Stimulated activated CD8-positive, alpha-beta memory T cell treated with anti-CD3 and anti-CD28 coated beads, Interleukin-4, amount 100 ng/mL, for 48 hours (primary cell): ENCODE measurements around the gene PKP1.

ENCODE experiments used
- DNase-seq: peaks from one replicate; pipeline ENCODE4 v3.0.0-alpha.2; 2020

PKP1 gene

DNA sequence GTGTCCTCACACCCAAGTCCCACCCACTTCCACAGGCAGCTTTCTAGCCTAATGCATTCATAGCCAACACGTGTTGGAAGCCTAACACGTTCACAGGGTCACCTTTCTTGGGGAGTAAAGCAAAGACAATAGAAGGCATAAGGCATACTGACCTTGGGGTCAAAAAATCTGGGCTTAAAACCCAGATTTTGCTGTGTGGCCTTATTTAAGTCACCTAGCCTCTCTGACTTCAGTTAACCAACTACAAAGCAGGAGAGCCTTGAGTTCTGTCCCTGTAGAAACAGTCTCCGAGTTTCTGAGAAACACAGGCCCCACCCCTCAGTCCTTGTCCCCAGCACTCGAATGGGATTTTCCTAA lies 92.8 kb downstream of the PKP1 start:
- DNase-seq: no peak

GRCh38 chr1:201376464-201377374 lies 93.4 kb downstream of the PKP1 start:
- DNase-seq: peak; percentile 49

- no peak for DNase-seq
These were observed 94.3 kb downstream of the PKP1 start, which contains the start of gene TNNT2 for GRCh38 chr1:201377611-201378092. Gene TNNT2 (minus strand): TSS chr1:201377680. CDS start chr1:201373254, 4,426 bp downstream.

DNA sequence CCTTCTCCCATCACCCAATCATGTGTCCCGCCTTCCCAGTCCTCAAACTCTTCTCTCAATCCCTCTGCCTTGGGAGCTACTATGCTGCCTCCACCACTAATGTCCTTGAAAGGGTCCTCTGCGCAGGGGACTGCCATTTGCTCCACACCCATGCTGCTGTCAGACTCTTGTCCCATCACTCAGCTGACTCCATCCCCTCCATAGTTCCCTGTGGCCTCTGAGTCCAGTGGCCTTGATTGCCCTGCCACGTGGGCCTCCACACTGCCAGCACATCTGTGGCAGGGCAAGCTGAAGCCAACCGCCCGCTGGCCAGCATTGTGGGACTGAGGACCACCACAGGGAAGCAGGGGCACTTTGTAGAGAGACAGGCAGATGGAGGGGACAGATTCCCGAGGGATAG lies 95.5 kb downstream of the PKP1 start:
- no peak for DNase-seq

DNA sequence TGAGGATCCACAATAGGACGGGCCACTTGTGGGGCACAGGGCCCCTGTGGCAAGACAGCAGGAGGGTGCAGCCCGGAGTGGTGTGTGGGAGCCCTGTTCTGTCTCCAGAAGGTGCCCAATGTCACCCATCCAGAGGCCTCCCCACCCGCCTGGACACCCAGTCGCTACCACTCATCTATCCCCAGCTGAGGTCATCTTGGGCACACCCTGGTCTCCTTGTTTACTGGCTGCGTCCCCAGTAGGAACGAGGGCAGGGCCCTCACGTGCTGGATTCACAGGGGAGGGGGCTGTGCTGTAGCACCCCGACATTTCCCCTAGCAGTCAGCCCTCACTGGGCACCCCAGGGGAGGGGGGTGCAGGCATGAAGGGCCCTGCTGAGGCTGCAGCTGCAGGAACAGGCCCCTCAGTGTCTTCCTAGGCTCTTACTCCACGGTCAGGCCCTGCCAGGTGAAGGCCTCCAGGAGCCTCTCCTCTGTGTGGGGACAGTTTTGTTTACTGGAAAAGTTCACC lies 96.5 kb downstream of the PKP1 start:
- no peak for DNase-seq

DNA sequence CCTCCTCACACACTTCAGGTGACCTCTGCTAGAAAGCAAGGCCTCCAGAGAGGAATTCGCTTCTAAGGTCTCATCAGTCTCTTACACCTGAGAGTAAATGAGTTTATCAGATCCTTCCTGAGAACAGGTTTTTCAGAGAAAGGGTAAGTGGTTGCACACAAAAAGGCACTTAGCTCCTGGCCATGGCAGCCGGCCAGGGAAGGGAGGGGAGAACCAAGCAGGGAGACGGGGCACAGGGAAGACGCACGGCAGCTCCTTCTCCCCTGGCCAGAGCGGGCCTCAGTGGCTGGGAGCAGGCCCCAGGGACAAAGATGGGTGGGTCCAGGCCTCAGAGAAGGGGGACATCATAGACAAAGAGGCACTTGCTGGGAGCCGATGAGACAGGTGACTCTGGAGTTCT lies 97.8 kb downstream of the PKP1 start:
- DNase-seq: no peak
